Endothelial cell (in vitro differentiated cells): ENCODE results near the gene GPR84. TPM values are rescaled to one million over a fixed set of nuclear protein-coding genes. Genes with fewer than 3 reads are reported as not detected.

Source experiments
- DNase-seq: peaks from one replicate; pipeline ENCODE4 v3.0.0; 2021; ENCODE audit warnings: low spot score
- H3K27ac Mint-ChIP-seq: one replicate; pipeline ENCODE4 v1.8.0; 2021; ENCODE audit warnings: mixed read lengths, inconsistent platforms; ENCODE audit not compliant: unreplicated experiment
- H3K27me3 Mint-ChIP-seq: one replicate; pipeline ENCODE4 v1.8.0; 2021; ENCODE audit warnings: mild to moderate bottlenecking, moderate library complexity, mixed read lengths, inconsistent platforms; ENCODE audit not compliant: unreplicated experiment
- H3K36me3 Mint-ChIP-seq: one replicate; pipeline ENCODE4 v1.8.0; 2021; ENCODE audit warnings: mild to moderate bottlenecking, low read depth, mixed read lengths, inconsistent platforms; ENCODE audit not compliant: unreplicated experiment
- H3K4me1 Mint-ChIP-seq: one replicate; pipeline ENCODE4 v1.8.0; 2021; ENCODE audit warnings: mild to moderate bottlenecking, mixed read lengths, inconsistent platforms; ENCODE audit not compliant: unreplicated experiment
- H3K4me3 Mint-ChIP-seq: one replicate; pipeline ENCODE4 v1.8.0; 2021; ENCODE audit warnings: mild to moderate bottlenecking, mixed read lengths, inconsistent platforms; ENCODE audit not compliant: unreplicated experiment
- H3K9me3 Mint-ChIP-seq: one replicate; pipeline ENCODE4 v1.8.0; 2021; ENCODE audit warnings: mixed read lengths, inconsistent platforms; ENCODE audit not compliant: unreplicated experiment
- CTCF ChIP-seq: fragments of 200-600 bp; sonication (generic); IDR thresholded peaks from one replicate; pipeline ENCODE4 v1.5.0; 2021; ENCODE audit warnings: antibody characterized with exemption; ENCODE audit not compliant: unreplicated experiment
- long read RNA-seq: library from polyadenylated mRNA; unstranded; transcript quantifications from one replicate; pipeline ENCODE4 v2.0.0, GENCODE V29; 2020; ENCODE audit not compliant: unreplicated experiment
- total RNA-seq: library from RNA; stranded (reverse); fragmentation: NEBNext Ultra II Directional; extraction: Animal tissue kit (Norgen Biotek cat#: 25700); gene quantifications from one replicate; pipeline ENCODE4 v1.2.1, GENCODE V29; 2021; ENCODE audit not compliant: unreplicated experiment

The GPR84 gene
- total RNA-seq = 0.41 TPM
- long read RNA-seq = 0 reads

DNA sequence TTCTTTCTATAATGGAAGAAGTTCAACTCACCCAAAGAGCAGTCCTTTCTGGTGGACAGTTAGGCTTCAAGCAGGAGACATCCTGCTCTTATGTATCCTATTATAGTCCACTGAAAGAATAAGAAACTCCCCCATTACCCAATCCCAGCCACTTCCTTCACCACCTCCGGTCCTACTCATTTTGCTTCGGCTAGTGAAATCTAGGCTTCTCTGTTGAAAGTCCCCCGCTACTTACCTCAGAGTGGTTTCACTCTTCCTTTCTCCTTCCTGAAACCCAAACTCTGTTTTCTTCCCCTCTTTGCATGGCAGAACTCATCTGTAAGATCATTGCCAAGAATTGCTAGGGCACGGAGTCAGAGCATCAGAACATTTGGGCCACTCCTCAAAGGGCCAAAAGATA, at the start of gene GPR84:
Gene GPR84 (minus strand): TSS at position 74 of the 400 bp plus-strand sequence. CDS start 635 bp downstream, outside the sequence.
- peaks cover 43% of the 10 kb centered on the region for H3K4me1 Mint-ChIP-seq
- H3K36me3 Mint-ChIP-seq = no peaks in the 10 kb centered on the region
- H3K27ac Mint-ChIP-seq = no peak within 1 kb of the TSS
- no peak for DNase-seq
- no peak within 1 kb of the TSS for H3K4me3 Mint-ChIP-seq
- no peaks in the 10 kb centered on the region for H3K9me3 Mint-ChIP-seq
- TF ChIP-seq CTCF = no peak
- H3K27me3 Mint-ChIP-seq = peaks cover 7% of the 10 kb centered on the region

GRCh38 chr12:54413284-54414190, 49.3 kb upstream of the GPR84 start:
- Mint-ChIP-seq H3K36me3 (peaks cover 28% of the 10 kb centered on the region), H3K9me3 (no peaks in the 10 kb centered on the region), H3K4me3 (peak overlapping the region; percentile 79), H3K4me1 (peaks cover 56% of the 10 kb centered on the region), H3K27me3 (peaks cover 12% of the 10 kb centered on the region), H3K27ac (peak overlapping the region; percentile 94)
- no peak for DNase-seq
- TF ChIP-seq CTCF = no peak

- peak overlapping the region; percentile 78 for H3K4me3 Mint-ChIP-seq
- H3K4me1 Mint-ChIP-seq = peaks cover 56% of the 10 kb centered on the region
- H3K36me3 Mint-ChIP-seq = peaks cover 29% of the 10 kb centered on the region
- no peaks in the 10 kb centered on the region for H3K9me3 Mint-ChIP-seq
- no peak for DNase-seq
- peak overlapping the region; percentile 94 for H3K27ac Mint-ChIP-seq
- TF ChIP-seq CTCF = no peak
- H3K27me3 Mint-ChIP-seq = peaks cover 9% of the 10 kb centered on the region
These were observed 48.5 kb upstream of the GPR84 start for GRCh38 chr12:54412786-54413185.

DNA sequence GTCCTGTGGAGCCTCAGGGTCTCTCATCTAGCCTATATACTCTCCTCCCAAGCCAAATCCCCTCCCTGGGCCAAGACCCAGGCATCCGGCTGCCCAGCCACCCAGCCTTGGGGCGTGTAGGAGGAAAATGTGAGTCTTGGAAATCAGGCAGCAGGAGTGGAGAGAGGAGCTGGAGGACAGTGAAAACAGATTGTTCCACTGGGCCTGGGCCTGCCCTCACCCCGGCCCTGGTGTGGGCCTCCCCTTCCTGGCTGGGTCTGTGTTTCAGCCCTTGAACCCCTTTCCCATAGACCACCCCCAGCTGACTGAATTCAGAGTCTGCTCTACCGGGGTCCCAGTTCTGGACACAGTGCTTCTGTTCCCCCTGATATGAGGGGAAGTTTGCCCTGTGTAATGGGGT, 48.1 kb upstream of the GPR84 start:
- Mint-ChIP-seq H3K27ac (no peak overlapping the region), H3K4me3 (peak overlapping the region; percentile 78), H3K9me3 (no peaks in the 10 kb centered on the region), H3K4me1 (peaks cover 55% of the 10 kb centered on the region), H3K36me3 (peaks cover 29% of the 10 kb centered on the region), H3K27me3 (peaks cover 6% of the 10 kb centered on the region)
- DNase-seq = no peak
- TF ChIP-seq CTCF = no peak
